SK-N-MC (cell line): Measurements from ENCODE around the gene GRAMD1B.
"Not testable (repeated sequence)": the region's sequence is repeated elsewhere in the genome, so short reads cannot be mapped to it uniquely, and the experiment has no call there.

Source experiments
- DNase-seq: peaks from one replicate; pipeline ENCODE4 v3.0.0-alpha.2; 2011; ENCODE audit warnings: low read depth, low spot score
- H3K27ac ChIP-seq: fragments of 200-600 bp; sonication (generic); 2 replicates; pipeline ENCODE4 v1.5.1; 2016; ENCODE audit warnings: mixed run types
- H3K36me3 ChIP-seq: fragments of 200-600 bp; sonication (generic); 2 replicates; pipeline ENCODE4 v1.6.1; 2017; ENCODE audit warnings: antibody characterized with exemption, low read length, mixed read lengths; ENCODE audit not compliant: insufficient read depth
- H3K4me3 ChIP-seq: fragments of 200-600 bp; sonication (generic); 2 replicates; pipeline ENCODE4 v1.5.1; 2016
- H3K9ac ChIP-seq: fragments of 200-600 bp; sonication (generic); 2 replicates; pipeline ENCODE4 v1.8.0; 2017; ENCODE audit warnings: mixed run types, mixed read lengths; ENCODE audit not compliant: insufficient read length
- H3K9me3 ChIP-seq: fragments of 200-600 bp; sonication (generic); 2 replicates; pipeline ENCODE4 v1.6.1; 2017; ENCODE audit warnings: low read depth, mild to moderate bottlenecking, antibody characterized with exemption, low read length, moderate library complexity, mixed read lengths
- EZH2 ChIP-seq: fragments of 200-600 bp; sonication (generic); IDR thresholded peaks from one replicate; pipeline ENCODE4 v1.6.1; 2017; ENCODE audit warnings: antibody characterized with exemption
- FOXP2 ChIP-seq: optimal IDR thresholded peaks from 2 replicates; pipeline ENCODE3; 2011; ENCODE audit warnings: mild to moderate bottlenecking, moderate library complexity; ENCODE audit not compliant: insufficient read depth; ENCODE audit errors: extremely low read length, control extremely low read depth
- POLR2AphosphoS5 ChIP-seq: IDR thresholded peaks from 2 replicates; pipeline ENCODE4 v1.6.1; 2012; ENCODE audit warnings: mild to moderate bottlenecking, low read depth, low read length, borderline replicate concordance

Gene GRAMD1B

DNA sequence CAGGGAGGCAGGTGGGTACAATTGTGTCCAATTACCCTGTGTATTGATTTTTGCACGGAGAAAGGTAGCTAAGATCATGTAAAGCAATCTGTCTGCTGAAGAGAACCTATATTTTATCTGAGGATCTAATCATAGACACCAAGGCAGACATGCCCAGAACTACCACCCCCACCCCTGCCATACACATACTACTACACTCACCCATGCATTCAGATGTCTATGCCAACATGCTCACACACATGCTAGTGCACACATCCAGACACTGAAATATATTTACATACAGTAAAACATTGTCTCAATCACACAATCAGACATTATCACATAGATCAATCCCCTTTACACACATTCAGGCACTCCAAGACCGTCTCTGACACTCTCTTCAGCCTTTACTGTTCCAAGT is 222.5 kb downstream of the GRAMD1B start:
- H3K36me3 ChIP-seq: no peaks in the 10 kb centered on the region
- no peak overlapping the region for H3K27ac ChIP-seq
- DNase-seq: no peak
- H3K4me3 ChIP-seq: no peak overlapping the region
- H3K9ac ChIP-seq: no peak overlapping the region
- no peak for TF ChIP-seq EZH2
- TF ChIP-seq FOXP2: no peak
- TF ChIP-seq POLR2AphosphoS5: no peak
- no peaks in the 10 kb centered on the region for H3K9me3 ChIP-seq

DNA sequence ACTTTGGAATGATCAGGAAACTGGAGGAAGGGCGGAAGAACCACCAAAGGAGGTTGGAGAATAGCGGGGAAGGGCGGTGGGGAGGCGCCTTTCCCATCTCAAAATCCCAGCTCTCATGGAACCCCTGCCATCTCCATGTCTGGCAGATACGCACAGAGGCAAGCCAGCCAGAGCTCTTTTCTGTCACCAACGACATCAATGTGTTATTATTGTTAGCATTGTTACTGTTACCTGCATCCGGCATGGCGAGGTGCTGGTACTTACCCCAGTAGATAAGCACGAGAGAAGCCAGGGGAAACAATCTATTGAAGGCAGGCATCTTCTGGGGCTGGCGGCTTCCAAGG is 223.4 kb downstream of the GRAMD1B start:
- Histone ChIP-seq H3K36me3 (no peaks in the 10 kb centered on the region), H3K27ac (no peak overlapping the region), H3K9me3 (no peaks in the 10 kb centered on the region), H3K9ac (no peak overlapping the region), H3K4me3 (peak overlapping the region; percentile 82; the same call in 1 of the 2 replicates)
- no peak for DNase-seq
- TF ChIP-seq POLR2AphosphoS5: no peak
- TF ChIP-seq FOXP2: no peak
- no peak for TF ChIP-seq EZH2

DNA sequence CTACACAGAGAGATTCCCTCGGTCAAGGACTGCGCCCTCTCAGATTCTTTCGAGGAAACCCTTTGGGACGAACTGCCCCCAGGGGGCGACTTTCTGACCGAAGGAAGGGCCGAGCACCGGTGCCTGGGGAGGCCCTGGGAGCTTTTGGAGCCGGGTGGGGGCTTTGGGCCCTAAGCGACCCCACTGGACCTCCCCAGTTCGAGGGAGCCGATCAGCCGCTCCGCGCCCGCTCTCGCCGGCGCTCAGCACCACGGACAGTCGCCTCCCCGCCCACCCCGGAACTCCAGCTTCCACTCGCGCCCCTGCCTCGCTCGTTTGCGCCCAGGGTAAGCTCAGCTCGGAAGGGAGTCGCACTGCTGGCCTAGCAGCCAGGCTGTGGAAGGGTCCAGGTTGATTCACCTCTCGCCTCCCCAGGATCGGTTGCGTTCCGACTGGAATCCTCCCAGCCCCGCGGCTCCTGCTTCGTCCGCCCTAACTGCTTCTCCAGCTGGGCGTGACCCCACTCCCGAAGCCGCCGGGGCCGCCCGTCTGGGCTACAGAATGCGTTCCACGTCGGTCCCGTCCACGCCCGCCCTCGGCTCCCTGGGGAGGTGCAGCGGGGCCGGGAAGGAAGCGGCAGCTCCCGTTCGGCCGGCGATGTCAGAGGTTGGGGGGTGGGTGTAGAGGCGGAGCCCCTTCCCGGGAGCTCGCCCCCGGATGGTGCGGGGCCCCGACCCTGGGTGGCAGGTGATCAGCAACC is 223.9 kb downstream of the GRAMD1B start:
- H3K9ac ChIP-seq: no peak overlapping the region
- DNase-seq: no peak
- peak overlapping the region; percentile 82 for H3K4me3 ChIP-seq
- no peaks in the 10 kb centered on the region for H3K36me3 ChIP-seq
- no peaks in the 10 kb centered on the region for H3K9me3 ChIP-seq
- no peak overlapping the region for H3K27ac ChIP-seq
- no peak for TF ChIP-seq EZH2
- no peak for TF ChIP-seq FOXP2
- TF ChIP-seq POLR2AphosphoS5: no peak

DNA sequence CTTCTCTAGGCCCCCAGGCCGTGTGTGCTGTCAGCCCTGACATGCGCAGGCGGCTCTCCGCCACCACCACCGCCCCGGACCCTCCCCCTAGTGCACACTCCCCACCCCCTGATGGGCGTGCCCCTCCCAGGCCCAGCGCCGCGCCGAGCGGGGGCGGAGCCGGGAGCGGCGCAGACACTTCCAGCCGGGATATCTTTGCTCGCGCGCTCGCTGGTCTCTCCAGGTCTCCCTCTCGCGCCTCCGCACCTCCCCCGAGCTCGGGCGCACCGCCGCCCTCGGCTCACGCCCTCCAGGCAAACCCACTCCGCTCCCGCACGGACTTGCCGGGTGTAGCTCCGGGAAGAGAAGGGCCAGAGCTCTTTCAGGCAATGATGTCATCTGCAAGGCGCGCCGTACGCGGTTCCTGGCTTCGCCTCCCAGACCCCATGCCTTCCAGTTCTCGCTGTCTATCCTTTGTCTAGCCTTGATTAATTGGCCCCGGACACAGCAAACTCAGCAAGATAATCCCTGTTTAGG is 224.6 kb downstream of the GRAMD1B start, which contains the start of gene SCN3B:
SCN3B (minus strand) TSS at position 59 of the 516 bp plus-strand sequence. CDS start 823 bp downstream, outside the sequence.
- Histone ChIP-seq H3K9ac (no peak within 1 kb of the TSS), H3K9me3 (no peaks in the 10 kb centered on the region), H3K4me3 (peak within 1 kb of the TSS; percentile 82), H3K27ac (no peak within 1 kb of the TSS), H3K36me3 (no peaks in the 10 kb centered on the region)
- no peak for DNase-seq
- TF ChIP-seq POLR2AphosphoS5 (no peak), FOXP2 (peak; percentile 24)

DNA sequence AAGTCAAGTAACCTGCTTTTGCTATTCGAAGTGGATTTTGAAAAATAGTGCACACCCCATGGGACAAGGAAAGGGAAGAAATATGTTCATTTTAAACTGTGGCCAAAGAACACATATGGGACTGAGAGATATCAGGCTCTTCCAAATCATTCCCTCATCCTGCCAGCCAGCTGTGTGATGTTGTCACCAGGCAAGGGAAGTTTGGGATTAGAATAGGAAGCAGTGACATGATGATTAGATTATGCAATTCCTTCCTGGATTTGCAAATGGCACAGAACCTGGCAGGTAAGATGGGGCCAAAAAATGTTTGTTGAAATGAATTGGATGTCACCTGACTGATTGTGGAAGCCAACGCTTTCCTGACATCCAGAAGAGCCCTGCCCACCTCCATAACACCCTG is 229.2 kb downstream of the GRAMD1B start:
- Histone ChIP-seq H3K36me3 (no peaks in the 10 kb centered on the region), H3K4me3 (no peak overlapping the region), H3K9ac (no peak overlapping the region), H3K9me3 (no peaks in the 10 kb centered on the region), H3K27ac (no peak overlapping the region)
- no peak for TF ChIP-seq FOXP2
- no peak for TF ChIP-seq EZH2
- no peak for TF ChIP-seq POLR2AphosphoS5
- DNase-seq: no peak

DNA sequence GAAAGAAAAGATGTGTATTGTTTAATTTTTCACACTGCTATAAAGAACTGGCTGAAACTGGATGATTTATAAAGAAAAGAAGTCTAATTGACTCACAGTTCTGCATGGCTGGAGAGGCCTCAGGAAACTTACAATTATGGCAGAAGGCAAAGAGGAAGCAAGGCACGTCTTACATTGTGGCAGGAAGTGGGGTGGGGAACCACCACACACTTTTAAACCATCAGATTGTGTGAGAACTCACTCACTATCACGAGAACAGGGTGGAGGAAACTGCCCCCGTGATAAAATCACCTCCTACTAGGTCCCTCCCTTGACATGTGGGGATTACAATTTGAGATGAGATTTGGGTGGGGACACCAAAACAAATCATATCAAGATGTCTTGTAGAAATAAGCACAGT is 229.9 kb downstream of the GRAMD1B start:
- DNase-seq, H3K36me3 ChIP-seq, H3K4me3 ChIP-seq, H3K27ac ChIP-seq, H3K9me3 ChIP-seq, H3K9ac ChIP-seq: not testable (repeated sequence)

DNA sequence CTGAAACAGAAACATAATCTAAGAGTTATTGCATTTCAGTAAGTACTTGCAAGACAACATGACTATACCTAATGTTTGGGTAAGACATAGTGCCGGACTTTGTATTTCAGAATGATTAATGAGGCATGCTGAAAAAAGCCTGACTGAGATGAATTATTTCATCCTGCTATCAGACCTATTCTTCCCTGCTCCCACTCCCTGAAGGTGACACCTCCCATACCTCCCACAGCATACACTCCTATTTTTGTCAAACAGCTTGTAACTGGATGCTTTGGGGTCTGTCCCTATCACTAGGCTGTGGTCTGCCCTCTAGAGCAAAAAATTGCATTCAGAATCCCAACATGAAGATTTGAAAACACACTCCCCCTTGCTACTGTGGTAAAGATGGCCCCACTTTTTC is 235.2 kb downstream of the GRAMD1B start:
- no peak overlapping the region for H3K9ac ChIP-seq
- H3K4me3 ChIP-seq: no peak overlapping the region
- H3K27ac ChIP-seq: no peak overlapping the region
- no peak for DNase-seq
- TF ChIP-seq EZH2: no peak
- TF ChIP-seq POLR2AphosphoS5: no peak
- TF ChIP-seq FOXP2: no peak
- H3K9me3 ChIP-seq: no peaks in the 10 kb centered on the region
- H3K36me3 ChIP-seq: no peaks in the 10 kb centered on the region

DNA sequence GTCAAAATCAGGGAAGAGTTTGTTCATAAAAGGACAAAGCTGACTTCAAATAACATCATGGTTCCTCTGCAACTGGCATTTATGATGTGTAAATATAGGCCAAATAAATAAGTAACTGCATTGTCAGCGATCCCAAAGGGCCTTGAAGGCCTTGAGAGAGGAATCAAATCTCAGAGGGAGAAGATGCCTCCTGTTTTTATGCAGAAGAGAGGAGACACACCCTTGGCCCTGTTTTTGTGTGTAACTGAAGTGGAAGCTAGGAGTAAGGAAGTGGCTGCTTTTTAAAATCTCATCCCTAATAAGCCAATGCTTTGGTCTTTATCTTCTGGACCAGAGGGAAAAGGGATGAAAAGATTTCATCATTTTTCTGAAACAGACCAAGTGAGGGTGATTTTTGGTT is 240.0 kb downstream of the GRAMD1B start:
- Histone ChIP-seq H3K9ac (no peak overlapping the region), H3K27ac (no peak overlapping the region), H3K4me3 (no peak overlapping the region), H3K9me3 (no peaks in the 10 kb centered on the region), H3K36me3 (no peaks in the 10 kb centered on the region)
- DNase-seq: no peak
- TF ChIP-seq FOXP2: no peak

DNA sequence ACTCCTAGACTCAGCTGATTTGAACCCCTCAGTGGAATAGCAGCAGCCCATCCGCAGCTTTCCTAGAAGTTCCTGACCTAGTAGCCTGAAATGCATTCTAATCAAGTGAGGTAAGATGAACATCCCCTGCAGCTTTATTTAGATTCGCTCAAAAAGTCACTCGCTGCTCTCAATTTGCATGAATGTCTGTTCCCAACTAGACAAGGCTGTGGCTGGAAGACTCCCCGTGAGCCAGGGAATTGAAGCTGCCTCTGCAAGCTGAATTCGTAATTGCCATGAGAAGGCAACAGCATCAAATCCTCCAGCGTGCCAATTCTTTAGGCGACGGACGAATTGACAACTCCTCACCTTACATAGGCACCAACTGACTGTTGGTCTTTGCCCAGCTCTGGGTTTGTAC is 241.5 kb downstream of the GRAMD1B start:
- Histone ChIP-seq H3K27ac (no peak overlapping the region), H3K9me3 (no peaks in the 10 kb centered on the region), H3K9ac (no peak overlapping the region), H3K4me3 (no peak overlapping the region), H3K36me3 (no peaks in the 10 kb centered on the region)
- DNase-seq: no peak
- TF ChIP-seq POLR2AphosphoS5: no peak
- no peak for TF ChIP-seq FOXP2
- no peak for TF ChIP-seq EZH2
